Endothelial cell of umbilical vein (primary cell): ENCODE measurements around the gene WDR18. TPM values are rescaled to one million over a fixed set of nuclear protein-coding genes. Genes with fewer than 3 reads are reported as not detected.

Experiments used
- Bru-seq: library from RNA; stranded (reverse); fragments of 400-500 nt; gene quantifications from one replicate; lab custom pipeline; 2021; lab: Mats Ljungman, UMichigan
- BruChase-seq, 2 experiments: library from RNA; stranded (reverse); fragments of 400-500 nt; gene quantifications; one replicate each; lab custom pipeline; 2021; lab: Mats Ljungman, UMichigan
- BruUV-seq: library from RNA; stranded (reverse); fragments of 400-500 nt; replicated peaks from 2 replicates; lab custom pipeline; 2021; lab: Mats Ljungman, UMichigan
- CTCF ChIA-PET: fragments of 300-600, 350-600 bp; sonication (Branson Sonifier 250); formaldehyde crosslinking; loops from one replicate; lab custom pipeline; 2021; ENCODE audit warnings: antibody characterized with exemption, inconsistent platforms; lab: Charles Lee
- POLR2A ChIA-PET: fragments of 300-600, 350-600 bp; sonication (Branson Sonifier 250); formaldehyde crosslinking; loops from one replicate; lab custom pipeline; 2021; ENCODE audit warnings: antibody characterized with exemption, inconsistent platforms; lab: Charles Lee
- DNase-seq: peaks from one replicate; pipeline ENCODE4 v3.0.0-alpha.2; 2011; ENCODE audit warnings: low read depth, low spot score
- FAIRE-seq: peaks from 2 replicates; lab custom pipeline; 2011; peaks lifted over from hg19 to GRCh38; lab: Jason Lieb, UNC
- H2AFZ ChIP-seq: 2 replicates; pipeline ENCODE4 v1.6.0; 2012; ENCODE audit warnings: low read depth, low read length, control low read depth, inconsistent platforms
- H3K27ac ChIP-seq: 2 replicates; pipeline ENCODE4 v1.5.1; 2011; ENCODE audit warnings: low read depth, mild to moderate bottlenecking, control low read depth, low read length, moderate library complexity; ENCODE audit not compliant: insufficient read depth
- H3K27me3 ChIP-seq, 2 experiments: 2 replicates each; pipeline versions ENCODE4 v1.6.0 to v1.6.1; 2011; ENCODE audit warnings: low read length in 2 of 2, mixed read lengths in 1 of 2; ENCODE audit not compliant: control insufficient read depth in 2 of 2, insufficient read depth in 2 of 2
- H3K36me3 ChIP-seq, 2 experiments: 2 replicates in 1 of 2; 3 replicates in 1 of 2; pipeline ENCODE4 v1.5.1; 2011; ENCODE audit warnings: low read length in 2 of 2, mild to moderate bottlenecking in 1 of 2, moderate library complexity in 1 of 2; ENCODE audit not compliant: control insufficient read depth in 2 of 2, insufficient read depth in 2 of 2; ENCODE audit errors: extremely low read depth in 1 of 2
- H3K4me1 ChIP-seq: 3 replicates; pipeline ENCODE4 v1.5.1; 2011; ENCODE audit warnings: mild to moderate bottlenecking, low read length; ENCODE audit not compliant: control insufficient read depth, insufficient read depth; ENCODE audit errors: extremely low read depth
- H3K4me2 ChIP-seq: 2 replicates; pipeline ENCODE4 v1.6.1; 2011; ENCODE audit warnings: low read length, control low read depth, mixed read lengths; ENCODE audit not compliant: insufficient read depth
- H3K4me3 ChIP-seq, 3 experiments: fragments of 200-600 bp in 1 of 3; sonication (generic), shearing (Covaris generic) in 1 of 3; replicated peaks in 1 of 3; 2 replicates each; pipeline ENCODE4 v1.5.1; 2011 to 2016; ENCODE audit warnings: control low read depth in 3 of 3, low read length in 3 of 3, mild to moderate bottlenecking in 2 of 3, inconsistent platforms in 1 of 3, low read depth in 1 of 3, moderate library complexity in 1 of 3; ENCODE audit not compliant: insufficient read depth in 1 of 3
- H3K79me2 ChIP-seq: 2 replicates; pipeline ENCODE4 v1.6.0; 2012; ENCODE audit warnings: low read length, inconsistent platforms; ENCODE audit not compliant: control insufficient read depth, insufficient read depth
- H3K9ac ChIP-seq: replicated peaks from 2 replicates; pipeline ENCODE3; 2011; ENCODE audit warnings: low read length, control low read depth; ENCODE audit not compliant: insufficient read depth; ENCODE audit errors: extremely low read depth
- H3K9me1 ChIP-seq: replicated peaks from 3 replicates; pipeline ENCODE4 v1.6.0; 2011; ENCODE audit warnings: mild to moderate bottlenecking, low read length; ENCODE audit not compliant: control insufficient read depth, insufficient read depth; ENCODE audit errors: extremely low read depth
- H3K9me3 ChIP-seq: replicated peaks from 2 replicates; pipeline ENCODE4 v1.5.1; 2012; ENCODE audit warnings: low read length, inconsistent platforms; ENCODE audit not compliant: control insufficient read depth, insufficient read depth
- H4K20me1 ChIP-seq: replicated peaks from 2 replicates; pipeline ENCODE3; 2011; ENCODE audit warnings: mild to moderate bottlenecking, low read length; ENCODE audit not compliant: control insufficient read depth, insufficient read depth; ENCODE audit errors: extremely low read depth
- GATA2 ChIP-seq: IDR thresholded peaks from 2 replicates; pipeline ENCODE4 v1.7.0; 2011; ENCODE audit warnings: low read depth, mild to moderate bottlenecking, moderate library complexity, mixed read lengths, low read length; ENCODE audit not compliant: insufficient read length, insufficient read depth
- JUN ChIP-seq: IDR thresholded peaks from 2 replicates; pipeline ENCODE4 v1.6.1; 2011; ENCODE audit warnings: borderline replicate concordance, low read depth; ENCODE audit not compliant: insufficient read length, insufficient read depth
- MAX ChIP-seq: IDR thresholded peaks from 2 replicates; pipeline ENCODE4 v1.6.1; 2011; ENCODE audit not compliant: insufficient read depth, insufficient read length
- MYC ChIP-seq: IDR thresholded peaks from one replicate; pipeline ENCODE4 v1.6.1; 2011; ENCODE audit warnings: mild to moderate bottlenecking, low read depth, low read length
- POLR2A ChIP-seq: IDR thresholded peaks from 2 replicates; pipeline ENCODE4 v1.6.1; 2012; ENCODE audit warnings: low read depth, mild to moderate bottlenecking, control low read depth, low read length
- POLR2AphosphoS5 ChIP-seq: IDR thresholded peaks from 2 replicates; pipeline ENCODE4 v1.6.1; 2012; ENCODE audit warnings: low read depth, mild to moderate bottlenecking, control low read depth, low read length, moderate library complexity; ENCODE audit not compliant: insufficient read depth
- dilution Hi-C: fragments of 300-500 bp; cut with MboI; formaldehyde crosslinking; loops from one replicate; pipeline ENCODE4 v1.15.0; 2019; ENCODE audit warnings: low sequenced_read_pairs; ENCODE audit not compliant: extremely low pct_ligation_motif_present
- intact Hi-C: fragments of 100-400 bp; cut with micrococcal nuclease; formaldehyde crosslinking; loops from one replicate; pipeline ENCODE4 v1.10.0; 2022
- long read RNA-seq: library from polyadenylated mRNA; stranded (forward); transcript quantifications from one replicate; pipeline ENCODE4 v2.0.0, GENCODE V29; 2021
- polyA minus RNA-seq, 3 experiments: library from RNA; depleted of rRNA, polyadenylated mRNA; stranded (reverse); fragments of >200 nt; gene quantifications; 1 replicate in 1 of 3; 2 replicates in 2 of 3; pipeline ENCODE4 v1.2.3, GENCODE V29; 2011
- polyA plus RNA-seq, 4 experiments: library from polyadenylated mRNA; depleted of rRNA in 3 of 4; stranded (reverse) in 3 of 4; unstranded in 1 of 4; fragments of >200 nt; gene quantifications; 2 replicates each; pipeline versions ENCODE4 v1.2.1 to v1.2.3, GENCODE V29; 2011 to 2012; ENCODE audit warnings: missing spikeins in 1 of 4
- total RNA-seq: library from RNA; stranded (reverse); gene quantifications from 2 replicates; pipeline ENCODE4 v1.2.3, GENCODE V29; 2021
- TF ChIP-seq, protein P1 (sequence below), 2 donors: IDR thresholded peaks; 1 replicate in 1 of 2; 2 replicates in 1 of 2; pipeline ENCODE4 v1.5.1; 2011; ENCODE audit warnings: low read length in 2 of 2, mild to moderate bottlenecking in 2 of 2, moderate library complexity in 2 of 2, control low read depth in 1 of 2, inconsistent platforms in 1 of 2, low read depth in 1 of 2; ENCODE audit not compliant: insufficient read depth in 1 of 2; ENCODE audit errors: extremely low read depth in 1 of 2

Gene WDR18
- total RNA-seq (54.8 and 74.7 TPM in 2 replicates), polyA plus RNA-seq (102 and 151 TPM in 2 replicates), polyA minus RNA-seq (36.0 and 49.1 TPM in 2 replicates), Bru-seq, nascent RNA (percentile 50 among the genes with signal in this experiment), BruChase-seq, experiment 1, labeled RNA remaining after a 6-hour chase (percentile 62 among the genes with signal in this experiment), BruChase-seq, experiment 2, labeled RNA remaining after a 2-hour chase (percentile 52 among the genes with signal in this experiment)
- 39.0 and 56.2 TPM in 2 replicates for polyA plus RNA-seq (2011; cell fraction: cytosol; rRNA removed)
- 80.9 and 89.5 TPM in 2 replicates for polyA plus RNA-seq (2011; cell fraction: nucleus; rRNA removed)
- 41.3 and 52.4 TPM in 2 replicates for polyA plus RNA-seq (2012)
- 87.1 TPM for polyA minus RNA-seq (2011; cell fraction: cytosol; rRNA and poly(A)+ RNA removed)
- polyA minus RNA-seq (2011; cell fraction: nucleus; rRNA and poly(A)+ RNA removed), result 21.7 and 26.4 TPM in 2 replicates
- long read RNA-seq, transcript WDR18-204 (9 exons, 1,465 nt), result minor isoform, 18 of 428 reads
- long read RNA-seq, transcript WDR18-202 (10 exons, 1,608 nt), result major isoform, 379 of 428 reads
- long read RNA-seq, partial matches to known transcripts, result 6 of 428 reads
- long read RNA-seq, other reads (novel, unspliced or antisense), result 24 of 428 reads

- POLR2A ChIA-PET, result interaction anchor here (0.5 to 1.7 kb wide), 6 partner anchors 61 to 284 kb away, joined by 3 to 6 read pairs (median 4); partner anchors contain the start of gene CIRBP
- Histone ChIP-seq H3K27me3 (no peaks in the 10 kb centered on the region), H3K4me2 (peak within 1 kb of the TSS; percentile 82), H3K36me3 (peaks cover 0 to 10% of the 10 kb centered on the region in 2 experiments), H3K4me1 (peaks cover 11% of the 10 kb centered on the region), H3K79me2 (peaks cover 9% of the 10 kb centered on the region), H2AFZ (peak within 1 kb of the TSS; percentile 85), H4K20me1 (no peaks in the 10 kb centered on the region), H3K4me3 (peak within 1 kb of the TSS; percentile 79 to 95 (median 83)), H3K9me1 (no peaks in the 10 kb centered on the region), H3K27ac (peak within 1 kb of the TSS; percentile 79), H3K9ac (peak within 1 kb of the TSS; percentile 68), H3K9me3 (no peaks in the 10 kb centered on the region)
- dilution Hi-C loops, result no loop called here
- DNase-seq, result peak; percentile 85
- TF ChIP-seq POLR2A, result peak; percentile 67
- TF ChIP-seq JUN, result no peak
- TF ChIP-seq, protein P1, sequence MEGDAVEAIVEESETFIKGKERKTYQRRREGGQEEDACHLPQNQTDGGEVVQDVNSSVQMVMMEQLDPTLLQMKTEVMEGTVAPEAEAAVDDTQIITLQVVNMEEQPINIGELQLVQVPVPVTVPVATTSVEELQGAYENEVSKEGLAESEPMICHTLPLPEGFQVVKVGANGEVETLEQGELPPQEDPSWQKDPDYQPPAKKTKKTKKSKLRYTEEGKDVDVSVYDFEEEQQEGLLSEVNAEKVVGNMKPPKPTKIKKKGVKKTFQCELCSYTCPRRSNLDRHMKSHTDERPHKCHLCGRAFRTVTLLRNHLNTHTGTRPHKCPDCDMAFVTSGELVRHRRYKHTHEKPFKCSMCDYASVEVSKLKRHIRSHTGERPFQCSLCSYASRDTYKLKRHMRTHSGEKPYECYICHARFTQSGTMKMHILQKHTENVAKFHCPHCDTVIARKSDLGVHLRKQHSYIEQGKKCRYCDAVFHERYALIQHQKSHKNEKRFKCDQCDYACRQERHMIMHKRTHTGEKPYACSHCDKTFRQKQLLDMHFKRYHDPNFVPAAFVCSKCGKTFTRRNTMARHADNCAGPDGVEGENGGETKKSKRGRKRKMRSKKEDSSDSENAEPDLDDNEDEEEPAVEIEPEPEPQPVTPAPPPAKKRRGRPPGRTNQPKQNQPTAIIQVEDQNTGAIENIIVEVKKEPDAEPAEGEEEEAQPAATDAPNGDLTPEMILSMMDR (IDR thresholded peaks at IDR 0.05; ENCODE audit: extremely low read depth in 1 of 2, insufficient read depth in 1 of 2, low read depth in 1 of 2, low read length in 2 of 2), result peak in 1 of 2 donors; percentile 19
- no peak for TF ChIP-seq GATA2
- TF ChIP-seq MAX, result peak; percentile 56
- TF ChIP-seq POLR2AphosphoS5, result peak; percentile 80
- TF ChIP-seq MYC, result peak; percentile 71
- CTCF ChIA-PET, result interaction anchor here (0.7 to 2.3 kb wide), 19 partner anchors 8 to 260 kb away, joined by 3 to 46 read pairs (median 3); no protein-coding TSS in a partner anchor
- peak; percentile 88 for FAIRE-seq
- intact Hi-C loops, result loop anchor here (1.0 kb wide), 1 partner anchor 37 kb away; the partner anchor contains the start of genes RNU6-2 and TMEM259
- no TSS peak for BruUV-seq
These were observed at the start of gene WDR18 for GRCh38 chr19:984165-984967. WDR18 (plus strand) TSS chr19:984345; CDS start chr19:984354, 9 bp downstream.
